DND-41 (cell line): ENCODE results near the gene GRID2.

Experiments used
- CTCF ChIP-seq: IDR thresholded peaks from 2 replicates; pipeline ENCODE4 v1.5.1; 2012; ENCODE audit warnings: borderline replicate concordance, low read length, moderate library complexity, mild to moderate bottlenecking; ENCODE audit not compliant: poor library complexity, severe bottlenecking; ENCODE audit errors: extremely low read depth
- EZH2 ChIP-seq: IDR thresholded peaks from 3 replicates; pipeline ENCODE4 v1.6.1; 2012; ENCODE audit warnings: borderline replicate concordance, low read depth, mild to moderate bottlenecking, moderate library complexity, low read length, inconsistent platforms; ENCODE audit not compliant: severe bottlenecking

GRCh38 chr4:93436000-93436626 lies 1132.3 kb downstream of the GRID2 start:
- TF ChIP-seq CTCF (no peak), EZH2 (no peak)
